KMS-11 (cell line): Measurements from ENCODE around the gene CYSLTR1.
"Not testable (repeated sequence)": the region's sequence is repeated elsewhere in the genome, so short reads cannot be mapped to it uniquely, and the experiment has no call there.

Experiments used
- H2AFZ ChIP-seq: fragments of 200-600 bp; sonication (generic); 2 replicates; pipeline ENCODE4 v1.6.1; 2016; ENCODE audit warnings: antibody characterized with exemption, mixed run types, low read depth
- H3K27ac ChIP-seq: fragments of 200-600 bp; sonication (generic); 2 replicates; pipeline ENCODE4 v1.6.1; 2016; ENCODE audit warnings: mild to moderate bottlenecking, mixed run types
- H3K27me3 ChIP-seq: fragments of 200-600 bp; sonication (generic); 2 replicates; pipeline ENCODE4 v1.6.1; 2017; ENCODE audit warnings: mild to moderate bottlenecking, low read depth, mixed run types, moderate library complexity; ENCODE audit not compliant: insufficient read depth
- H3K36me3 ChIP-seq: fragments of 200-600 bp; sonication (generic); 2 replicates; pipeline ENCODE4 v1.6.1; 2017; ENCODE audit warnings: mild to moderate bottlenecking, mixed run types; ENCODE audit not compliant: insufficient read depth
- H3K4me1 ChIP-seq: fragments of 200-600 bp; sonication (generic); 2 replicates; pipeline ENCODE4 v1.6.1; 2016; ENCODE audit warnings: mild to moderate bottlenecking, low read depth, mixed run types; ENCODE audit not compliant: poor library complexity, severe bottlenecking
- H3K4me2 ChIP-seq: fragments of 200-600 bp; sonication (generic); 2 replicates; pipeline ENCODE4 v1.7.0; 2016; ENCODE audit warnings: mild to moderate bottlenecking, mixed run types
- H3K4me3 ChIP-seq: fragments of 200-600 bp; sonication (generic); IDR thresholded peaks from 2 replicates; pipeline ENCODE4 v1.6.1; 2017; ENCODE audit warnings: low read depth, low read length, mixed read lengths; ENCODE audit not compliant: insufficient read depth
- H3K79me2 ChIP-seq: fragments of 200-600 bp; sonication (generic); 2 replicates; pipeline ENCODE4 v1.6.1; 2016; ENCODE audit warnings: low read depth, mixed run types; ENCODE audit not compliant: insufficient read depth
- H3K9ac ChIP-seq: fragments of 200-600 bp; sonication (generic); 2 replicates; pipeline ENCODE4 v1.6.1; 2016; ENCODE audit warnings: mild to moderate bottlenecking, mixed run types
- H4K20me1 ChIP-seq: fragments of 200-600 bp; sonication (generic); 2 replicates; pipeline ENCODE4 v1.6.1; 2016; ENCODE audit warnings: mild to moderate bottlenecking, mixed run types; ENCODE audit not compliant: insufficient read depth
- TF ChIP-seq, protein P1 (sequence below): fragments of 200-600 bp; sonication (generic); conservative IDR thresholded peaks from 2 replicates; pipeline ENCODE4 v1.6.1; 2017; ENCODE audit warnings: low read depth, mild to moderate bottlenecking, antibody characterized with exemption, low read length, moderate library complexity, mixed read lengths

The CYSLTR1 gene

GRCh38 chrX:78237127-78237526 lies 90.3 kb downstream of the CYSLTR1 start:
- H2AFZ ChIP-seq = no peak overlapping the region
- no peaks in the 10 kb centered on the region for H3K4me1 ChIP-seq
- H3K27me3 ChIP-seq = no peaks in the 10 kb centered on the region
- no peak overlapping the region for H3K4me3 ChIP-seq
- H3K79me2 ChIP-seq = no peaks in the 10 kb centered on the region
- no peaks in the 10 kb centered on the region for H4K20me1 ChIP-seq
- no peak overlapping the region for H3K27ac ChIP-seq
- H3K9ac ChIP-seq = no peak overlapping the region
- H3K4me2 ChIP-seq = no peak overlapping the region
- TF ChIP-seq, protein P1, sequence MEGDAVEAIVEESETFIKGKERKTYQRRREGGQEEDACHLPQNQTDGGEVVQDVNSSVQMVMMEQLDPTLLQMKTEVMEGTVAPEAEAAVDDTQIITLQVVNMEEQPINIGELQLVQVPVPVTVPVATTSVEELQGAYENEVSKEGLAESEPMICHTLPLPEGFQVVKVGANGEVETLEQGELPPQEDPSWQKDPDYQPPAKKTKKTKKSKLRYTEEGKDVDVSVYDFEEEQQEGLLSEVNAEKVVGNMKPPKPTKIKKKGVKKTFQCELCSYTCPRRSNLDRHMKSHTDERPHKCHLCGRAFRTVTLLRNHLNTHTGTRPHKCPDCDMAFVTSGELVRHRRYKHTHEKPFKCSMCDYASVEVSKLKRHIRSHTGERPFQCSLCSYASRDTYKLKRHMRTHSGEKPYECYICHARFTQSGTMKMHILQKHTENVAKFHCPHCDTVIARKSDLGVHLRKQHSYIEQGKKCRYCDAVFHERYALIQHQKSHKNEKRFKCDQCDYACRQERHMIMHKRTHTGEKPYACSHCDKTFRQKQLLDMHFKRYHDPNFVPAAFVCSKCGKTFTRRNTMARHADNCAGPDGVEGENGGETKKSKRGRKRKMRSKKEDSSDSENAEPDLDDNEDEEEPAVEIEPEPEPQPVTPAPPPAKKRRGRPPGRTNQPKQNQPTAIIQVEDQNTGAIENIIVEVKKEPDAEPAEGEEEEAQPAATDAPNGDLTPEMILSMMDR = no peak
- no peaks in the 10 kb centered on the region for H3K36me3 ChIP-seq

DNA sequence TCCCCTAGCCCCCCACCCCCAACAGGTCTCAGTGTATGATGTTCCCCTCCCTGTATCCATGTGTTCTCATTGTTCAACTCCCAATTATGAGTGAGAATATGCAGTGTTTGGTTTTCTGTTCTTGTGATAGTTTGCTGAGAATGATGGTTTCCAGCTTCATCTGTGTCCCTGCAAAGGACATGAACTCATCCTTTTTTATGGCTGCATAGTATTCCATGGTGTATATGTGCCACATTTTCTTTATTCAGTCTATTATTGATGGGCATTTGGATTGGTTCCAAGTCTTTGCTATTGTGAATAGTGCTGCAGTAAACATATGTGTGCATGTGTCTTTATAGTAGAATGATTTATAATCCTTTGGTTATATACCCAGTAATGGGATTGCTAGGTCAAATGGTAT lies 101.4 kb downstream of the CYSLTR1 start:
- not testable (repeated sequence) for H3K9ac ChIP-seq, H3K27me3 ChIP-seq, H4K20me1 ChIP-seq, H3K4me2 ChIP-seq, H3K4me3 ChIP-seq, H3K4me1 ChIP-seq, H3K79me2 ChIP-seq, H3K36me3 ChIP-seq, H2AFZ ChIP-seq, H3K27ac ChIP-seq
